NCI-H446 (cell line): ENCODE data around the gene GRIP1.

Source experiments
- DNase-seq, 2 experiments: peaks; one replicate each; lab custom pipeline; 2025; lab: John Stamatoyannopoulos, UW

The GRIP1 gene

GRCh38 chr12:66647034-66647691 is 31.7 kb downstream of the GRIP1 start:
- DNase-seq = peak in 1 of 2 experiments; percentile 22

- DNase-seq = no peak
Measured at GRCh38 chr12:66644151-66644550, 34.7 kb downstream of the GRIP1 start.

GRCh38 chr12:66640691-66641460 is 38.0 kb downstream of the GRIP1 start:
- no peak for DNase-seq

GRCh38 chr12:66638666-66639065 is 40.2 kb downstream of the GRIP1 start:
- no peak for DNase-seq

GRCh38 chr12:66637699-66638301 is 41.1 kb downstream of the GRIP1 start:
- peak; percentile 21 to 64 for DNase-seq

- no peak for DNase-seq
Measured at GRCh38 chr12:66636771-66637170, 42.1 kb downstream of the GRIP1 start.

GRCh38 chr12:66633676-66634075 is 45.2 kb downstream of the GRIP1 start:
- peak in 1 of 2 experiments; percentile 52 for DNase-seq

- no peak for DNase-seq
Measured at GRCh38 chr12:66629138-66629870, 49.6 kb downstream of the GRIP1 start.

GRCh38 chr12:66627988-66628317 is 50.9 kb downstream of the GRIP1 start:
- no peak for DNase-seq

- peak in 1 of 2 experiments; percentile 20 for DNase-seq
Measured at GRCh38 chr12:66627270-66627987, 51.4 kb downstream of the GRIP1 start.

- DNase-seq = no peak
Measured at GRCh38 chr12:66624806-66625205, 54.1 kb downstream of the GRIP1 start.

GRCh38 chr12:66623455-66623854 is 55.4 kb downstream of the GRIP1 start:
- no peak for DNase-seq

- no peak for DNase-seq
Measured at GRCh38 chr12:66620688-66621087, 58.2 kb downstream of the GRIP1 start.

- DNase-seq = no peak
Measured at GRCh38 chr12:66620026-66620425, 58.9 kb downstream of the GRIP1 start.

GRCh38 chr12:66617991-66618390 is 60.9 kb downstream of the GRIP1 start:
- no peak for DNase-seq

- no peak for DNase-seq
Measured at GRCh38 chr12:66612090-66612775, 66.6 kb downstream of the GRIP1 start.

- no peak for DNase-seq
Measured at GRCh38 chr12:66607147-66607546, 71.7 kb downstream of the GRIP1 start.

- no peak for DNase-seq
Measured at GRCh38 chr12:66605293-66605692, 73.6 kb downstream of the GRIP1 start.

- DNase-seq = no peak
Measured at GRCh38 chr12:66603981-66604479, 74.8 kb downstream of the GRIP1 start.

GRCh38 chr12:66603461-66603860 is 75.4 kb downstream of the GRIP1 start:
- no peak for DNase-seq
